Bronchial epithelial cell (primary cell): ENCODE measurements around the gene CLEC17A. TPM values are rescaled to one million over a fixed set of nuclear protein-coding genes. Genes with fewer than 3 reads are reported as not detected.

ENCODE experiments used
- DNase-seq: peaks from one replicate; pipeline ENCODE4 v3.0.0-alpha.2; 2010; ENCODE audit warnings: low read depth
- FAIRE-seq: peaks from 2 replicates; lab custom pipeline; 2011; peaks lifted over from hg19 to GRCh38; lab: Jason Lieb, UNC
- H3K27me3 ChIP-seq: 2 replicates; pipeline ENCODE4 v1.5.1; 2011; ENCODE audit warnings: low read length; ENCODE audit not compliant: control insufficient read depth, insufficient read depth
- H3K36me3 ChIP-seq: 2 replicates; pipeline ENCODE4 v1.5.1; 2011; ENCODE audit warnings: low read length; ENCODE audit not compliant: control insufficient read depth, insufficient read depth
- H3K4me3 ChIP-seq: 2 replicates; pipeline ENCODE4 v1.5.1; 2011; ENCODE audit warnings: mild to moderate bottlenecking, low read depth, low read length, control low read depth
- CTCF ChIP-seq: IDR thresholded peaks from 2 replicates; pipeline ENCODE4 v1.5.1; 2011; ENCODE audit warnings: mild to moderate bottlenecking, moderate library complexity, low read length, control low read depth, inconsistent platforms; ENCODE audit not compliant: insufficient read depth, severe bottlenecking
- total RNA-seq: library from RNA; depleted of rRNA; stranded (reverse); fragments of >200 nt; gene quantifications from 2 replicates; pipeline ENCODE4 v1.2.1, GENCODE V29; 2014

CLEC17A gene
- total RNA-seq, 1 donor from 2014 or later: not detected

- DNase-seq: peak; percentile 12
- Histone ChIP-seq H3K4me3 (no peak overlapping the region), H3K36me3 (no peaks in the 10 kb centered on the region), H3K27me3 (no peaks in the 10 kb centered on the region)
- no peak for TF ChIP-seq CTCF
- no peak for FAIRE-seq
These were observed 46.7 kb downstream of the CLEC17A start for GRCh38 chr19:14629557-14629956.

GRCh38 chr19:14632286-14632685 lies 49.4 kb downstream of the CLEC17A start:
- peak; percentile 45 for DNase-seq
- no peak for TF ChIP-seq CTCF
- no peak for FAIRE-seq

GRCh38 chr19:14639536-14640277 lies 56.8 kb downstream of the CLEC17A start:
- DNase-seq: no peak
- TF ChIP-seq CTCF: no peak
- H3K36me3 ChIP-seq: no peaks in the 10 kb centered on the region
- no peaks in the 10 kb centered on the region for H3K27me3 ChIP-seq
- no peak for FAIRE-seq
- H3K4me3 ChIP-seq: no peak overlapping the region

More at GRCh38 chr19:14632286-14632685, 49.4 kb downstream of the CLEC17A start:
- Histone ChIP-seq H3K36me3 (no peaks in the 10 kb centered on the region), H3K27me3 (no peaks in the 10 kb centered on the region), H3K4me3 (no peak overlapping the region)

- Histone ChIP-seq H3K27me3 (no peaks in the 10 kb centered on the region), H3K36me3 (no peaks in the 10 kb centered on the region), H3K4me3 (no peak overlapping the region)
- TF ChIP-seq CTCF: no peak
- DNase-seq (no peak), FAIRE-seq (no peak)
These were observed 65.6 kb downstream of the CLEC17A start for GRCh38 chr19:14648506-14648905.

GRCh38 chr19:14649020-14649419 lies 66.1 kb downstream of the CLEC17A start:
- H3K27me3 ChIP-seq: no peaks in the 10 kb centered on the region
- no peaks in the 10 kb centered on the region for H3K36me3 ChIP-seq
- H3K4me3 ChIP-seq: no peak overlapping the region
- no peak for TF ChIP-seq CTCF
- DNase-seq (no peak), FAIRE-seq (no peak)

GRCh38 chr19:14650161-14650560 lies 67.3 kb downstream of the CLEC17A start:
- Histone ChIP-seq H3K36me3 (no peaks in the 10 kb centered on the region), H3K4me3 (no peak overlapping the region), H3K27me3 (no peaks in the 10 kb centered on the region)
- no peak for FAIRE-seq
- no peak for DNase-seq
- TF ChIP-seq CTCF: no peak
